GM13977 (cell line): ENCODE data around the gene SRRM4.
"Not testable (repeated sequence)": the region's sequence is repeated elsewhere in the genome, so short reads cannot be mapped to it uniquely, and the experiment has no call there.

ENCODE experiments used
- DNase-seq: peaks from one replicate; pipeline ENCODE4 v3.0.0; 2012; ENCODE audit warnings: low spot score
- CTCF ChIP-seq: IDR thresholded peaks from 2 replicates; pipeline ENCODE4 v1.5.1; 2012; ENCODE audit warnings: mild to moderate bottlenecking, control low read depth; ENCODE audit not compliant: insufficient read depth; ENCODE audit errors: extremely low read depth, missing control alignments
- in situ Hi-C: fragments of 300-500 bp; cut with MboI; formaldehyde crosslinking; loops from one replicate; pipeline ENCODE4 v1.12.0; 2022; ENCODE audit warnings: low sequenced_read_pairs, low pct_unique_long_range_greater_than_20kb, mixed read lengths, inconsistent platforms; ENCODE audit not compliant: unreplicated experiment

SRRM4 gene

GRCh38 chr12:119016715-119017114 is 35.4 kb downstream of the SRRM4 start:
- DNase-seq, result no peak
- in situ Hi-C loops, result no loop called here
- TF ChIP-seq CTCF, result no peak

GRCh38 chr12:119019166-119019565 is 37.8 kb downstream of the SRRM4 start:
- no peak for DNase-seq
- in situ Hi-C loops, result no loop called here
- TF ChIP-seq CTCF, result no peak

GRCh38 chr12:119020406-119021360 is 39.3 kb downstream of the SRRM4 start:
- peak; percentile 9 for DNase-seq
- in situ Hi-C loops, result no loop called here
- TF ChIP-seq CTCF, result peak; percentile 54

GRCh38 chr12:119024356-119024755 is 43.0 kb downstream of the SRRM4 start:
- DNase-seq, result no peak
- in situ Hi-C loops, result no loop called here
- TF ChIP-seq CTCF, result no peak

- in situ Hi-C loops, result loop anchor here (25.0 kb wide), 1 partner anchor 613 kb away; no protein-coding TSS in a partner anchor
- DNase-seq, result no peak
- no peak for TF ChIP-seq CTCF
Measured at GRCh38 chr12:119025786-119026185, 44.4 kb downstream of the SRRM4 start.

GRCh38 chr12:119033332-119033731 is 52.0 kb downstream of the SRRM4 start:
- in situ Hi-C loops, result loop anchor here (25.0 kb wide), 1 partner anchor 621 kb away; no protein-coding TSS in a partner anchor
- DNase-seq, result not testable (repeated sequence)
